Stimulated activated naive CD4-positive, alpha-beta T cell (primary cell): ENCODE results near the gene ERCC2.
A peak's percentile ranks its signal among the peaks of the same experiment; 100 is the strongest.
"Not testable (repeated sequence)": the region's sequence is repeated elsewhere in the genome, so short reads cannot be mapped to it uniquely, and the experiment has no call there.

Experiments used
- DNase-seq, 6 experiments: peaks; one replicate each; lab custom pipeline; 2025; lab: John Stamatoyannopoulos, UW

Gene ERCC2

GRCh38 chr19:45370410-45371204 lies at the start of gene ERCC2:
Gene ERCC2 (minus strand): TSS chr19:45370573. CDS start chr19:45370540, 33 bp downstream.
- DNase-seq, result peak; percentile 98 to 99 (median 98)

GRCh38 chr19:45419895-45420294 lies 49.5 kb upstream of the ERCC2 start:
- DNase-seq, result no peak

- peak in 1 of 6 experiments; percentile 5 for DNase-seq
Observed at GRCh38 chr19:45419396-45419795, 49.0 kb upstream of the ERCC2 start.

GRCh38 chr19:45418802-45419201 lies 48.4 kb upstream of the ERCC2 start:
- DNase-seq, result no peak

- DNase-seq, result no peak
Observed at GRCh38 chr19:45417151-45417550, 46.8 kb upstream of the ERCC2 start.

GRCh38 chr19:45414468-45414867 lies 44.1 kb upstream of the ERCC2 start:
- no peak for DNase-seq

GRCh38 chr19:45413497-45413896 lies 43.1 kb upstream of the ERCC2 start:
- DNase-seq, result no peak

GRCh38 chr19:45410330-45410729 lies 40.0 kb upstream of the ERCC2 start:
- DNase-seq, result not testable (repeated sequence)

GRCh38 chr19:45409557-45409920 lies 39.2 kb upstream of the ERCC2 start:
- no peak for DNase-seq

- DNase-seq, result no peak
Observed at GRCh38 chr19:45408830-45409556, 38.6 kb upstream of the ERCC2 start.

GRCh38 chr19:45408121-45408520 lies 37.7 kb upstream of the ERCC2 start:
- DNase-seq, result no peak

- not testable (repeated sequence) for DNase-seq
Observed at GRCh38 chr19:45407585-45407984, 37.2 kb upstream of the ERCC2 start.

- no peak for DNase-seq
Observed at GRCh38 chr19:45407091-45407375, 36.7 kb upstream of the ERCC2 start.

GRCh38 chr19:45406226-45407090 lies 36.1 kb upstream of the ERCC2 start, which contains the start of gene POLR1G:
Gene POLR1G (plus strand): TSS chr19:45406644. CDS start chr19:45406697, 53 bp downstream.
- DNase-seq, result peak; percentile 54 to 96 (median 80)

- peak; percentile 60 to 85 (median 78) for DNase-seq
Observed at GRCh38 chr19:45405435-45406225, 35.3 kb upstream of the ERCC2 start.

- DNase-seq, result peak in 2 of 6 experiments; percentile 26 to 38
Observed at GRCh38 chr19:45404557-45405434, 34.4 kb upstream of the ERCC2 start, which contains the start of gene PPP1R13L. Gene PPP1R13L (minus strand): TSS chr19:45405069. CDS start chr19:45398318, 6,751 bp downstream.

GRCh38 chr19:45403781-45404556 lies 33.6 kb upstream of the ERCC2 start:
- DNase-seq, result peak in 5 of 6 experiments; percentile 16 to 45 (median 32)

GRCh38 chr19:45403272-45403671 lies 32.9 kb upstream of the ERCC2 start:
- no peak for DNase-seq

- DNase-seq, result peak in 4 of 6 experiments; percentile 16 to 26 (median 24)
Observed at GRCh38 chr19:45402298-45403061, 32.1 kb upstream of the ERCC2 start.
